Neural cell (in vitro differentiated cells): Measurements from ENCODE around the gene KIF4A.

ENCODE experiments used
- EP300 ChIP-seq: fragments of 450-650 bp; conservative IDR thresholded peaks from 2 replicates; pipeline ENCODE4 v1.6.1; 2014; ENCODE audit warnings: antibody characterized with exemption, mild to moderate bottlenecking, moderate library complexity; ENCODE audit not compliant: poor library complexity, severe bottlenecking
- EZH2 ChIP-seq: fragments of 200-600, 300-800 bp; shearing (Covaris generic), sonication (generic); IDR thresholded peaks from 2 replicates; pipeline ENCODE4 v1.6.1; 2014; ENCODE audit warnings: antibody characterized with exemption, low read length, borderline replicate concordance, mild to moderate bottlenecking; ENCODE audit not compliant: insufficient read depth, poor library complexity, severe bottlenecking
- MXI1 ChIP-seq: fragments of 450-650 bp; conservative IDR thresholded peaks from 2 replicates; pipeline ENCODE4 v1.6.1; 2014; ENCODE audit warnings: antibody characterized with exemption, mild to moderate bottlenecking; ENCODE audit not compliant: poor library complexity, severe bottlenecking
- POLR2AphosphoS5 ChIP-seq: IDR thresholded peaks from 2 replicates; pipeline ENCODE4 v1.6.1; 2012
- RAD21 ChIP-seq: fragments of 450-650 bp; conservative IDR thresholded peaks from 2 replicates; pipeline ENCODE4 v1.6.1; 2014; ENCODE audit warnings: antibody characterized with exemption, mild to moderate bottlenecking, moderate library complexity
- TF ChIP-seq, protein P1 (sequence below): fragments of 450-650 bp; IDR thresholded peaks from 2 replicates; pipeline ENCODE4 v1.5.1; 2014; ENCODE audit warnings: antibody characterized with exemption, mild to moderate bottlenecking, moderate library complexity; ENCODE audit not compliant: poor library complexity, severe bottlenecking
- TF ChIP-seq, protein P2 (sequence below): IDR thresholded peaks from 2 replicates; pipeline ENCODE4 v1.6.1; 2012; ENCODE audit warnings: borderline replicate concordance

DNA sequence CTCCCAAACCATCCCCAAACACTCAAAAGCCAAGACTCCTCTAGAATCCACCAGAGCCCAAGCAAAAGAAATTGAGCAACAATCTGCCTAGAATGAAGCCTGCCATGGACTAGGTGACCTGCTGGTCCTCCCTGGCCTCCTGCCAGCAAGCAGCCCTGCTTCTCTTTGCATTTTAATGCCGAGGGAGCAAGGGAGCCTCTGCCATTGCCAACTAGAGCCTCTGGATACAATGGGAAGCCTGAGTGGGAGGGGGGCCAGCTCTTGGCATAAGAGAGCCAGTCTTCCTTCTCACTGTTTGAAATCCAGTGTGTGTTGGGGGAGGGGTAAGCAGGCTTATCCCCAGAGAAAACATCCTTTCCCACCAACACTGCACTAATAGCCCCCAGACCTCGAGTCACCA is 131.7 kb downstream of the KIF4A start:
- TF ChIP-seq, protein P1, sequence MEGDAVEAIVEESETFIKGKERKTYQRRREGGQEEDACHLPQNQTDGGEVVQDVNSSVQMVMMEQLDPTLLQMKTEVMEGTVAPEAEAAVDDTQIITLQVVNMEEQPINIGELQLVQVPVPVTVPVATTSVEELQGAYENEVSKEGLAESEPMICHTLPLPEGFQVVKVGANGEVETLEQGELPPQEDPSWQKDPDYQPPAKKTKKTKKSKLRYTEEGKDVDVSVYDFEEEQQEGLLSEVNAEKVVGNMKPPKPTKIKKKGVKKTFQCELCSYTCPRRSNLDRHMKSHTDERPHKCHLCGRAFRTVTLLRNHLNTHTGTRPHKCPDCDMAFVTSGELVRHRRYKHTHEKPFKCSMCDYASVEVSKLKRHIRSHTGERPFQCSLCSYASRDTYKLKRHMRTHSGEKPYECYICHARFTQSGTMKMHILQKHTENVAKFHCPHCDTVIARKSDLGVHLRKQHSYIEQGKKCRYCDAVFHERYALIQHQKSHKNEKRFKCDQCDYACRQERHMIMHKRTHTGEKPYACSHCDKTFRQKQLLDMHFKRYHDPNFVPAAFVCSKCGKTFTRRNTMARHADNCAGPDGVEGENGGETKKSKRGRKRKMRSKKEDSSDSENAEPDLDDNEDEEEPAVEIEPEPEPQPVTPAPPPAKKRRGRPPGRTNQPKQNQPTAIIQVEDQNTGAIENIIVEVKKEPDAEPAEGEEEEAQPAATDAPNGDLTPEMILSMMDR = no peak
- TF ChIP-seq EZH2 (no peak), POLR2AphosphoS5 (no peak), MXI1 (no peak), EP300 (no peak), RAD21 (no peak)
- TF ChIP-seq, protein P2, sequence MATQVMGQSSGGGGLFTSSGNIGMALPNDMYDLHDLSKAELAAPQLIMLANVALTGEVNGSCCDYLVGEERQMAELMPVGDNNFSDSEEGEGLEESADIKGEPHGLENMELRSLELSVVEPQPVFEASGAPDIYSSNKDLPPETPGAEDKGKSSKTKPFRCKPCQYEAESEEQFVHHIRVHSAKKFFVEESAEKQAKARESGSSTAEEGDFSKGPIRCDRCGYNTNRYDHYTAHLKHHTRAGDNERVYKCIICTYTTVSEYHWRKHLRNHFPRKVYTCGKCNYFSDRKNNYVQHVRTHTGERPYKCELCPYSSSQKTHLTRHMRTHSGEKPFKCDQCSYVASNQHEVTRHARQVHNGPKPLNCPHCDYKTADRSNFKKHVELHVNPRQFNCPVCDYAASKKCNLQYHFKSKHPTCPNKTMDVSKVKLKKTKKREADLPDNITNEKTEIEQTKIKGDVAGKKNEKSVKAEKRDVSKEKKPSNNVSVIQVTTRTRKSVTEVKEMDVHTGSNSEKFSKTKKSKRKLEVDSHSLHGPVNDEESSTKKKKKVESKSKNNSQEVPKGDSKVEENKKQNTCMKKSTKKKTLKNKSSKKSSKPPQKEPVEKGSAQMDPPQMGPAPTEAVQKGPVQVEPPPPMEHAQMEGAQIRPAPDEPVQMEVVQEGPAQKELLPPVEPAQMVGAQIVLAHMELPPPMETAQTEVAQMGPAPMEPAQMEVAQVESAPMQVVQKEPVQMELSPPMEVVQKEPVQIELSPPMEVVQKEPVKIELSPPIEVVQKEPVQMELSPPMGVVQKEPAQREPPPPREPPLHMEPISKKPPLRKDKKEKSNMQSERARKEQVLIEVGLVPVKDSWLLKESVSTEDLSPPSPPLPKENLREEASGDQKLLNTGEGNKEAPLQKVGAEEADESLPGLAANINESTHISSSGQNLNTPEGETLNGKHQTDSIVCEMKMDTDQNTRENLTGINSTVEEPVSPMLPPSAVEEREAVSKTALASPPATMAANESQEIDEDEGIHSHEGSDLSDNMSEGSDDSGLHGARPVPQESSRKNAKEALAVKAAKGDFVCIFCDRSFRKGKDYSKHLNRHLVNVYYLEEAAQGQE = no peak
